ENCODE results near the gene HNRNPAB. TPM values are rescaled to one million over a fixed set of nuclear protein-coding genes. Genes with fewer than 3 reads are reported as not detected.

HNRNPAB gene
- total and polyA plus RNA-seq, 2 experiments from 2014 or later: 85.2 to 175 TPM

DNA sequence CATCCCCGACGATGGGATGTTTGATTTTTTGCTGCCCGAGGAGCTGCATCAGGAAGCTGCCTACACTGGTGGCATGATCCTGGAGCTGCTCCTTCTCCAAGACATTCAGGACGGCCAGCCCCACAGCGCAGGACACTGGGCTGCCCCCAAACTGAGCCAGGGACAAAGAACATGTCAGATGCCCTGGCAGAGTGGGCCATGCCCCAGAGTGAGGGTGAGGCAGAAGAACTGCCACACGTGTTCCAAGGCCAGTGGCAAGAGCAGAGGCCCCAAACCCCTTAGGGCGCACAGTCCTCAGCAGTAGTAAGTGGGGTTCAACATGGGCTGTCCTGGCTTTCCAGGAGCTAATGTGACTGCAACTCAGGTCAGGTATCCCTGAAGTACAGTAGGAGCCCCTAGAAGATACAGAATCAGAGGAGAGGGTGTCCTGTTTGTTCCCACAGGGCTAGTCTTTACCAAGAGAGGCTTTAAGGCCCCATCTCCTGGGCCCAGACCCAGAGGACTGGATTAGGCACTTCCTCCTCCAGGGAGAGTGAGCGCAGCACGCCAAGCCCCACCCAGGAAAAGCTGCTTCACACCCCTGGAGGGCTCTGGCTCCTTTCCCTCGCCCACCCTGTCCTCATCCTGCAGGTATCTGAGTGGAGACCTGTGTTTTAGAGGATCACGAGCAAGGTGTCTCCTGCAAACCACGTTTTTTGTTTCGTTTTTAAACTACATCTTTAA, 11.1 kb downstream of the HNRNPAB start:
- Histone ChIP-seq H3K9me3 (ENCODE audit: low read depth) (no peaks in the 10 kb centered on the region), H2AFZ (no peak overlapping the region), H3K27me3 (no peaks in the 10 kb centered on the region), H3K4me3 (no peak overlapping the region), H3K36me3 (replicated peaks; ENCODE audit: insufficient read depth, low read depth) (no peaks in the 10 kb centered on the region), H3K4me1 (ENCODE audit: insufficient read depth) (peaks cover 18% of the 10 kb centered on the region), H3K9me2 (replicated peaks; ENCODE audit: insufficient read depth) (no peaks in the 10 kb centered on the region), H3K27ac (no peak overlapping the region), H4K20me1 (ENCODE audit: insufficient read depth, poor library complexity, severe bottlenecking) (peaks cover 17% of the 10 kb centered on the region), H3K79me2 (no peaks in the 10 kb centered on the region), H3K4me2 (no peak overlapping the region)
- no peak for TF ChIP-seq CTCF (IDR thresholded peaks at IDR 0.05; ENCODE audit: poor library complexity)
- TF ChIP-seq EZH2 (IDR thresholded peaks at IDR 0.05; ENCODE audit: borderline replicate concordance): no peak
- TF ChIP-seq EZH2phosphoT487 (IDR thresholded peaks at IDR 0.05; ENCODE audit: low read depth, severe bottlenecking, unreplicated experiment): no peak
- no peak for DNase-seq (ENCODE audit: low spot score)
- 88% methylated on average over 13 of the region's 13 CpGs for WGBS (ENCODE audit: low lambda C conversion rate, missing lambda C conversion rate)

DNA sequence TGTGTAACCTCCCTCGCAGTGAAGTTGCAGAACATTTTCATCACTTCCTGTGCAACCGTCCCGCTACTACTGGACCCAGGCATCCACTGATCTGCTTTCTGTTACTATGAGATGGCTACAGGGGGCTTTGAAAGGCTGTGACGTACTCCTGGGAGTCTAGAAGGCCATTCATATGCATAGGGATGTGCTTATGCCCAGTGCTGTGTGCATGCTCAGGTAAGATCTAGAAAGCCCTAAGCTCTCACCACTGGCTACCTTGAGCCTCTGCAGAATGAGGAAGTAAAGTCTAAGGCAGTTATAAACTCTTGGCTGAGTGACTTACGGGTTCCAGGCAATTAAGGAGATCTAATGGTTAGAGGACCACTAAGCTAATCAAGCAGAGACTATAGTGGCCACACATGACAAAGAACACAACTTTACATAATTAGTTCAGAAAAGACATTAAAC, 11.8 kb downstream of the HNRNPAB start:
- DNase-seq (ENCODE audit: low spot score): no peak
- Histone ChIP-seq H3K4me1 (ENCODE audit: insufficient read depth) (peaks cover 18% of the 10 kb centered on the region), H3K27me3 (no peaks in the 10 kb centered on the region), H3K79me2 (no peaks in the 10 kb centered on the region), H3K27ac (peak overlapping the region; percentile 5), H3K36me3 (replicated peaks; ENCODE audit: insufficient read depth, low read depth) (no peaks in the 10 kb centered on the region), H3K4me2 (no peak overlapping the region), H4K20me1 (ENCODE audit: insufficient read depth, poor library complexity, severe bottlenecking) (peaks cover 17% of the 10 kb centered on the region), H3K9me3 (ENCODE audit: low read depth) (no peaks in the 10 kb centered on the region), H2AFZ (no peak overlapping the region), H3K9me2 (replicated peaks; ENCODE audit: insufficient read depth) (no peaks in the 10 kb centered on the region), H3K4me3 (no peak overlapping the region)
- no peak for TF ChIP-seq EZH2 (IDR thresholded peaks at IDR 0.05; ENCODE audit: borderline replicate concordance)
- TF ChIP-seq CTCF (IDR thresholded peaks at IDR 0.05; ENCODE audit: poor library complexity): no peak
- TF ChIP-seq EZH2phosphoT487 (IDR thresholded peaks at IDR 0.05; ENCODE audit: low read depth, severe bottlenecking, unreplicated experiment): no peak
- WGBS (ENCODE audit: low lambda C conversion rate, missing lambda C conversion rate): 96% methylated on average over 5 of the region's 5 CpGs

GRCh38 chr5:178216779-178217178, 12.4 kb downstream of the HNRNPAB start:
- H3K4me2 ChIP-seq: no peak overlapping the region
- H3K9me3 ChIP-seq (ENCODE audit: low read depth): no peaks in the 10 kb centered on the region
- peaks cover 18% of the 10 kb centered on the region for H3K4me1 ChIP-seq (ENCODE audit: insufficient read depth)
- H3K27me3 ChIP-seq: no peaks in the 10 kb centered on the region
- no peak for DNase-seq (ENCODE audit: low spot score)
- H3K36me3 ChIP-seq (replicated peaks; ENCODE audit: insufficient read depth, low read depth): no peaks in the 10 kb centered on the region
- 95% methylated on average over 3 of the region's 3 CpGs for WGBS (ENCODE audit: low lambda C conversion rate, missing lambda C conversion rate)
- TF ChIP-seq CTCF (IDR thresholded peaks at IDR 0.05; ENCODE audit: poor library complexity) (no peak), EZH2phosphoT487 (IDR thresholded peaks at IDR 0.05; ENCODE audit: low read depth, severe bottlenecking, unreplicated experiment) (no peak), EZH2 (IDR thresholded peaks at IDR 0.05; ENCODE audit: borderline replicate concordance) (no peak)
- no peak overlapping the region for H3K4me3 ChIP-seq
- H4K20me1 ChIP-seq (ENCODE audit: insufficient read depth, poor library complexity, severe bottlenecking): peaks cover 17% of the 10 kb centered on the region
- H3K79me2 ChIP-seq: no peaks in the 10 kb centered on the region
- no peaks in the 10 kb centered on the region for H3K9me2 ChIP-seq (replicated peaks; ENCODE audit: insufficient read depth)
- H3K27ac ChIP-seq: no peak overlapping the region
- no peak overlapping the region for H2AFZ ChIP-seq
